OCI-LY7 (cell line): ENCODE measurements around the gene TIMM50.

Experiments
- CTCF ChIP-seq: fragments of 200-600 bp; sonication (generic); conservative IDR thresholded peaks from 2 replicates; pipeline ENCODE4 v1.5.1; 2014; ENCODE audit warnings: mild to moderate bottlenecking, antibody characterized with exemption, low read length, moderate library complexity, mixed read lengths
- EZH2phosphoT487 ChIP-seq: fragments of 200-600 bp; sonication (generic); IDR thresholded peaks from 2 replicates; pipeline ENCODE4 v1.6.1; 2018; ENCODE audit warnings: low read depth, borderline replicate concordance, mild to moderate bottlenecking, mixed run types, antibody characterized with exemption, low read length, moderate library complexity, mixed read lengths

GRCh38 chr19:39498798-39499642 lies 18.4 kb downstream of the TIMM50 start, which contains the start of gene DLL3:
- no peak for TF ChIP-seq CTCF
- no peak for TF ChIP-seq EZH2phosphoT487
